ENCODE data around the gene GPC3.

DNA sequence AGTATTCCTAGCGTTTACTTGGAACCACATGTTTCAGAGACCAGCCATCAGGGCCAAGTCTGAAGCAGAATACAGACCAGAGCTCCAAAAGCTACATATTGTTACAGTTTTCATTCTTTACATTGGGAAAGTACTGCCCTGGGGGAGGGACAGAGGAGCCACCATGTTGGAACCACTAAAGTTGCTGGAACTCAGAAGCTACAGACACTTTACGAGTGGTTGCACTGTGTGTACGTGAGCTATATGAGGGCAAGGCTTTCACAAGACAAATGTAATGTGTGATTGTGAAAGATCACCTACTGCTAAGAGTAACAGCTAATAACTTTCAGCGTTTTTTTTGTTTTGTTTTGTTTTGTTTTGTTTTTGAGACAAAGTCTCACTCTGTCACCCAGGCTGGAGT, 11.7 kb downstream of the GPC3 start:
- TF ChIP-seq, protein P1, sequence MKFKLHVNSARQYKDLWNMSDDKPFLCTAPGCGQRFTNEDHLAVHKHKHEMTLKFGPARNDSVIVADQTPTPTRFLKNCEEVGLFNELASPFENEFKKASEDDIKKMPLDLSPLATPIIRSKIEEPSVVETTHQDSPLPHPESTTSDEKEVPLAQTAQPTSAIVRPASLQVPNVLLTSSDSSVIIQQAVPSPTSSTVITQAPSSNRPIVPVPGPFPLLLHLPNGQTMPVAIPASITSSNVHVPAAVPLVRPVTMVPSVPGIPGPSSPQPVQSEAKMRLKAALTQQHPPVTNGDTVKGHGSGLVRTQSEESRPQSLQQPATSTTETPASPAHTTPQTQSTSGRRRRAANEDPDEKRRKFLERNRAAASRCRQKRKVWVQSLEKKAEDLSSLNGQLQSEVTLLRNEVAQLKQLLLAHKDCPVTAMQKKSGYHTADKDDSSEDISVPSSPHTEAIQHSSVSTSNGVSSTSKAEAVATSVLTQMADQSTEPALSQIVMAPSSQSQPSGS (tag by site-specific recombination; IDR thresholded peaks at IDR 0.05; ENCODE audit: low read depth) = no peak
- TF ChIP-seq ZNF707 (tag by site-specific recombination; IDR thresholded peaks at IDR 0.05) (no peak), ZNF157 (tag by site-specific recombination; IDR thresholded peaks at IDR 0.05) (no peak), ZNF473 (tag by site-specific recombination; IDR thresholded peaks at IDR 0.05) (no peak), SETDB1 (IDR thresholded peaks at IDR 0.05; ENCODE audit: insufficient read length, low read length) (no peak), ZNF133 (tag by site-specific recombination; IDR thresholded peaks at IDR 0.05) (no peak)
- TF ChIP-seq, protein P2, sequence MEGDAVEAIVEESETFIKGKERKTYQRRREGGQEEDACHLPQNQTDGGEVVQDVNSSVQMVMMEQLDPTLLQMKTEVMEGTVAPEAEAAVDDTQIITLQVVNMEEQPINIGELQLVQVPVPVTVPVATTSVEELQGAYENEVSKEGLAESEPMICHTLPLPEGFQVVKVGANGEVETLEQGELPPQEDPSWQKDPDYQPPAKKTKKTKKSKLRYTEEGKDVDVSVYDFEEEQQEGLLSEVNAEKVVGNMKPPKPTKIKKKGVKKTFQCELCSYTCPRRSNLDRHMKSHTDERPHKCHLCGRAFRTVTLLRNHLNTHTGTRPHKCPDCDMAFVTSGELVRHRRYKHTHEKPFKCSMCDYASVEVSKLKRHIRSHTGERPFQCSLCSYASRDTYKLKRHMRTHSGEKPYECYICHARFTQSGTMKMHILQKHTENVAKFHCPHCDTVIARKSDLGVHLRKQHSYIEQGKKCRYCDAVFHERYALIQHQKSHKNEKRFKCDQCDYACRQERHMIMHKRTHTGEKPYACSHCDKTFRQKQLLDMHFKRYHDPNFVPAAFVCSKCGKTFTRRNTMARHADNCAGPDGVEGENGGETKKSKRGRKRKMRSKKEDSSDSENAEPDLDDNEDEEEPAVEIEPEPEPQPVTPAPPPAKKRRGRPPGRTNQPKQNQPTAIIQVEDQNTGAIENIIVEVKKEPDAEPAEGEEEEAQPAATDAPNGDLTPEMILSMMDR (tag by site-specific recombination; IDR thresholded peaks at IDR 0.05) = no peak

Data from HEK293 (cell line).